HCEC 1CT (cell line): Measurements from ENCODE around the gene STX17.
"Not testable (repeated sequence)": the region's sequence is repeated elsewhere in the genome, so short reads cannot be mapped to it uniquely, and the experiment has no call there.

Experiments used
- DNase-seq: peaks from one replicate; pipeline ENCODE4 v3.0.0-alpha.2; 2017

STX17 gene

DNA sequence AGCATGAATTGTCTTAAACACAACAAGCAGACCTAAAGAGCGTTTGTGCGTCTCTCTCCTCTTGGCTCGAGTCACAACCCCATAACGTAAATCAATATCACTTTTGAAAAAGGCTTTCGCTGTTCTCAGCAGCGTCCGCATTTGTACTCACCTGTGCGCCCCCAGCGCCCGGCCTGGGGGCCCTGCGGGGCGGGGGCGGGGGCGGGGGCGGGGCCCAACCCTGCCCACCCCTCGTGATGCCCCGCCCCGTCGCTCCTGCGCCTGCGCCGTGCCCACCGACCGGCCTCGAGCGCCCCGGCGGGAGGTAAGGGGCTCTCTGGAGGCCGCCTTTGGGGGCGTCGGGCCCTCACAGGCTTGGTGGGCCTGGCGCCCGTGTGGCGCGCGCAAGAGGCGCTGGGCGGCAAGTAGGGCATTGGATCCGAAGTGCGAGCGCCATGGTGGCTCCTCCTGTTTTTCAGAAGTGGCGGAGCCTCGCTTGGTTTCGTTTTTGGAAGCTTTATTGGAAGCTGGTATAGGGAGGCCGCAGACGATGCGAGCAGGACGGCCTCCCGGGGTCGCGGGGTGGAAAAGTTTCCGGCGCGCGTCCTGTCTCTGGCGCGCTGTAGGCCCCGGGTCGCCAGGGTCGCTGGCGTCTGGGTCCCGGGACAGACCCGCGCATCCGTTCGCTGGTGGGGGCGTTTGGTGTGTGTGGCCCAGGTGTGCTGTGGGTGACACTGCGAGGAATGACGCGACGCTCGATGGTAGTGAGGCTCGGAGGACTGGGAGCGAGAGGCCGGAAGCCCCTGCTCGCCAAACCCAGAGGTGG lies at the start of gene STX17:
TSS of gene STX17 (plus strand) at position 252 of the 805 bp plus-strand sequence. CDS start 8,586 bp downstream, outside the sequence.
- peak; percentile 69 for DNase-seq

DNA sequence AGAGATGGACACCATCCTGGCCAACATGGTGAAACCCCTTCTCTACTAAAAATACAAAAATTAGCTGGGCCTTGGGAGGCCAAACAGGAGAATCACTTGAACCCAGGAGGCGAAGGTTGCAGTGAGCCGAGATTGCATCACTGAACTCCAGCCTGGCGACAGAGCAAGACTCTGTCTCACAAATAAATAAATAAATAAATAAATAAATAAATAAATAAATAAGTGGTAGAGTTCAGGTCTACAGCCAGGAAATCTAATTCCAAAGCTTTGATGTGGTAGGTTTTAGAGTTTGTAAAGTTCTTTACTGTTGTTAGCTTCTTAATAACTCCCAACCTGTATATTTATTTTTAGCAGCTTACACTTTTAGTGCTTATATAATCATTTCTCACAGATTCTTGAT lies 48.9 kb upstream of the STX17 start:
- not testable (repeated sequence) for DNase-seq

- no peak for DNase-seq
These were observed 48.4 kb upstream of the STX17 start for GRCh38 chr9:99858087-99858486.

DNA sequence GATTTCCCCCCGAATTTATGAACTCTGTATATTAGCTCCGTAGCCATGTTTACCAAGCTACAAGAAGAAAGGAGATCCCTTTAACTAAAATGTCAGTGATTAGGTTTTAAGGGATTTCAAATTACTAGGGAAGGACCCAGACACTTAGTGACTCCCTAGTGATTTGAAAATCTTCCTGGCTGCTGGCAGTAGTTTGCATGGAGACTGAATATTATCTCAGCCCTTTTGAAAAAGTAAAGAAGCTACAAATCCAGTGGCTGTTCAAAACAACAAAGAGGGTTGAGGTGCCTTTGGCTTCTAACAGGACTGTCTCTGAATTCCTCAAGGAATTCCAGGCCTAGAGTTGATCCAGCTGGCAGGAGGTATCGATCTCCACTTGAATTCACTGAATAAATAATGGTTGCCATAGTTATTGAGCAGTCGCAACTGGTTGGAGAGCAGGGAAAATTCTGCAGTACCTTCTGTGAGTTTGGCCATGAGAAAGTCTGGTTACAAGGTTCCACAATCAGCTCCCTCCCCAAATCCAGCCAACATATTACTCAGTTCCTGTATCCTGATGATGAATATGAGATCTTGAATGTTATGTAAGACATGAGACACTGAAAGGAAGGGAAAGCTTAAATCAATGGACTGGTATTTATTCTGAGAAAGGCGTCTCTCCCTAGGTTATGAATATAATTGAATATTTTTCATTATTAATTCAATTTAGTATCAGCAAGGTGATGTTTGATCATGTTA lies 47.0 kb upstream of the STX17 start:
- DNase-seq = peak; percentile 66

GRCh38 chr9:99860266-99860665 lies 46.2 kb upstream of the STX17 start:
- no peak for DNase-seq

DNA sequence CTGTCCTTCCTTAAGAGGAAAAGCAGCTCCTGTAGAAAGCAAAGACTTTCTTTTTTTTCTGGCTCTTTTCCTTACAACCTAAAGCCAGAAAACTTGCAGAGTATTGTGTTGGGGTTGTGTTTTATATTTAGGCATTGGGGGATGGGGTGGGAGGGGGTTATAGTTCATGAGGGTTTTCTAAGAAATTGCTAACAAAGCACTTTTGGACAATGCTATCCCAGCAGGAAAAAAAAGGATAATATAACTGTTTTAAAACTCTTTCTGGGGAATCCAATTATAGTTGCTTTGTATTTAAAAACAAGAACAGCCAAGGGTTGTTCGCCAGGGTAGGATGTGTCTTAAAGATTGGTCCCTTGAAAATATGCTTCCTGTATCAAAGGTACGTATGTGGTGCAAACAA lies 42.5 kb upstream of the STX17 start:
- DNase-seq = no peak

GRCh38 chr9:99866398-99866797 lies 40.1 kb upstream of the STX17 start:
- no peak for DNase-seq

GRCh38 chr9:99867536-99867935 lies 38.9 kb upstream of the STX17 start:
- DNase-seq = peak; percentile 17

DNA sequence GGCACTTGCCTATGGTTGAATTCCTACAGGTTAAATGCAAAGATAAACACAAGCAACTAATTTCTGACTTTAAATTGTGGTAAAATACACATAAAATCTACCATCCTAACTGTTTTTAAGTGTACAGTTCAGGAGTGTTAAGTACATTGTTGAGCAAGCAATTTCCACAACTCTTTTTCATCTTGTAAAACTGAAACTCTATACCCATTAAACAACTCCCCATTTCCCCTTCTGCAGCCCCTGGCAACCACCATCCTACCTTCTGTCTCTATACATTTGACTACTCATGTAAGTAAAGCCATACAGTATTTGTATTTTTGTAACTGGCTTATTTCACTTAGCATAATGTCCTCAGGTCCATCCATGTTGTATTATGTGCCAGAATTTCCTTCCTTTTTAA lies 38.5 kb upstream of the STX17 start:
- no peak for DNase-seq

- no peak for DNase-seq
These were observed 37.6 kb upstream of the STX17 start for GRCh38 chr9:99868845-99869244.

DNA sequence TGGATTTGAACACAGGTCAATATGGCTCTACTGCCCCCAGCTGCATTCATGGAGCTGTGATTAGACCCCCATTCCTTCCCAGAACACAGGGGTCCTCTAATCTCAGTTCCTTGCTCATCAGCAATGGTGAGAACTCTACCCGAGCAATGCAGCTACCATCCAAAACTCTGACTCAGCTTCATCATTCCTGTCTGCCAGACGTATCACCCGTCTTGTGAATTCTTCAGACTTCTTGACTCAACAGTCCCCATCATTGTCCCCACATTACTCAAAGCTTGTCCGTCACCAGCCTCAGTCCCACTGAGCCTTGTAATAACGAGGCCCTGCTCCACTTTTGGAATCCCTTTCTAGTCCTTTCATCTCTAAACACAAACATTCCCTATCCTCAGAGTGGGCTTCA lies 36.3 kb upstream of the STX17 start:
- DNase-seq = peak; percentile 30

DNA sequence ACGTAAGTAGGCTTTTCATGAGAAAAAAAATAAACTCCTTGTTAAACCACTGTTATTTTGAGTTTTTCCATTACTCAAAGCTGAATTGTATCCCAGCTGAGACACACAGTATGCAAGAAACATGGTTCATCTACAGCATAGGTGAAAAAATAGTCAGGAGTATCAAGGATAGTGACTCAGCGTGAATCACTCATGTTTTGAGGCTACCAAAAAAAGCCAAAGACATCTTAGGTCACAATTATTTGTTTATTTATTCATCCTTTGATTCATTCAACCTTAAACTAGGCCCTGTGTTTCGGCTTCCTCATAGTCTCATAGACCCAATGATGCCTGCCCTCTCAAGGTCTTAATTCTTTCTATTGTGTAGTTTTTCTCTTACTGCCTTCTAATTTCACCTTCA lies 32.9 kb upstream of the STX17 start:
- peak; percentile 88 for DNase-seq

- DNase-seq = peak; percentile 36
These were observed 32.4 kb upstream of the STX17 start for GRCh38 chr9:99873943-99874584.

DNA sequence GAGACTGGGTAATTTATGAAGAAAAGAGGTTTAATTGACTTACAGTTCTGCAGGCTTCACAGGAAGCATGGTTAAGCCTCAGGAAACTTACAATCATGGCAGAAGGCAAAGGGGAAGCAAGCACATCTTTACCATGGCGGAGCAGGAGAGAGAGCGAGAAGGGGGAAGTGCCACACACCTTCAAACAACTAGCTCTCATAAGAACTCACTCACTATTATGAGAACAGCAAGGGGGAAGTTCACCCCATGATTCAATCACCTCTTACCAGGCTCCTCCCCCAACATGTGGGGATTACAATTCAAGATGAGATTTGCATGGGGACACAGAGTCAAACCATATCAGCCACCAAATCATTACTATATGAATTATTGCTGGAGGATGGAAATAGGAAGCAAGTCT lies 30.3 kb upstream of the STX17 start:
- no peak for DNase-seq

GRCh38 chr9:99878651-99879050 lies 27.8 kb upstream of the STX17 start:
- no peak for DNase-seq

DNA sequence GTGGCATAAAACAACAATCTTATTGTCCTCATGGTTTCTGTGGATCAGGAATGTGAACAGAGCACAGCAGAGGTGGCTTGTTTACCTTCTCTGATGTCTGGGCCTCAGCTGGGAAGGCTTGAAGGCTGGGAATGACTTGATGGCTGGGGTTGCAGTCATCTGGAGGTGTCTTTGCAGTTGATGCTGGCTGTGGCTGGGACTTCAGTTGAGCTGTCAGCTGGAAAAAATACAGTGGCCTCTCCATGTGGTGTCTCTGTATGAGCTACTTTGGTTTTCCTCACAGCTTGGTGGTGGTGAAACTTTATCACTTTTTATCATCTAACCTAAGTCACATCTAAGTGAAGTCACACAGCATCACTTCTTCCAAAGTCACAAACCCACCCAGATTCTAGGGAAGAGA lies 24.7 kb upstream of the STX17 start:
- no peak for DNase-seq

DNA sequence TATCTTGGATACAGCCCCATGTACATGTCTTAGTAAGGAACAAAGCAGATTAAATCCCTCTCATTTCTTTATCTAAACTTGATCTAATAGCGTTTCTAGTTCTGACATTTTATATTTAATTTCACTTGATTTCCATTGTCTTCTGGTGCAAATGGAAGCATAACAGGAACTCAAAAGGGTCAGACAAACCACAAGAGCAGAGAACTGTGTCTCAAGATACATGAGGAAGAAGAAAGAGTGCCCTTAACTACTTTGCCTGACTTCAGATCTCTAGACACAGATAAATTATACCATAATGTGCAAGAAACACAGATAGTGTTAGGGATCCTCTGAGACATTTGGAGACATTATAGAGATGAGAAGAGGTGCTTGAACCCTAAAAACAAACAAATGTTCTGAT lies 20.7 kb upstream of the STX17 start:
- no peak for DNase-seq

GRCh38 chr9:99889120-99889519 lies 17.3 kb upstream of the STX17 start:
- DNase-seq = no peak

DNA sequence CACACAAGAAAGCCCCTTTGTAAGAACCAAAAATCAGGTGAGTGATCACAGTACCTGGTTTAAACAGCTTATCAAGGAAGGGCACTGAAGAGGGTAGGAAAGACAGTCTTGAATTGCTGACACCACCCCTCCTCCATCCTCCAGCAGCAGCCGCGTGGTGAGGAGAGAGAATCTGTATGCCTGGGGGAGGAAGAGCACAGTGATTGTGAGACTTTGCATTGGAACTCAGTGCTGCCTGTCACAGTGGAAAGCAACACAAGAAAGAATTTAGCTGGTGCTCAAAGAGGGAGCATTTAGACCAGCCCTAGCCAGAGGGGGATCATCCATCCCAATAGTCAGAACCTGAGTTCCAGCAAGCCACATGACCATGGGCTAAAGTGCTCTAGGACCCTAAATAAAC lies 11.6 kb upstream of the STX17 start:
- DNase-seq = no peak

- DNase-seq = no peak
These were observed 10.9 kb upstream of the STX17 start for GRCh38 chr9:99895510-99895909.

GRCh38 chr9:99896119-99896518 lies 10.3 kb upstream of the STX17 start:
- no peak for DNase-seq

DNA sequence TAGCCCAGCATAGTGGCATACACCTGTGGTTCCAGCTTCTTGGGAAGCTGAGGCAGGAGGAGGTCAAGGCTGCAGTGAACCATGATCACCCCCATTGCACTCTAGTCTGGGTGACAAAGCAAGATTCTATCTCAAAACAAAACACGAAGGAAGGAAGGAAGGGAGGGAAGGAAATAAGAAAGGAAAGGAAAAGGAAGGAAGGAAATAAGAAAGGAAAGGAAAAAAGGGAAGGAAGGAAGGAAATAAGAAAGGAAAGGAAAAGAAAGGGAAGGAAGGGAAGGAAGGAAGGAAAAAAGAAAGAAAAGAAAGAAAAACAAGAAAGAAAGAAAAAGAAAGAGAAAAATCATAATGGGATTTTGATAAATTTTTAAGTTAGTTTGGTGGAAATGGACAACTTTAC lies 3.1 kb upstream of the STX17 start:
- DNase-seq = no peak

- DNase-seq = no peak
These were observed 536 bp upstream of the STX17 start for GRCh38 chr9:99905833-99906402.

GRCh38 chr9:99907208-99907532 lies 716 bp downstream of the STX17 start:
- peak; percentile 28 for DNase-seq
